ENCODE results near the gene EPOP. TPM values are rescaled to one million over a fixed set of nuclear protein-coding genes. Genes with fewer than 3 reads are reported as not detected.

The EPOP gene
- 10.2 to 14.0 TPM (median 13.5 TPM) in 5 replicates for total RNA-seq (2022; extraction: Qiagen RNA extraction)

DNA sequence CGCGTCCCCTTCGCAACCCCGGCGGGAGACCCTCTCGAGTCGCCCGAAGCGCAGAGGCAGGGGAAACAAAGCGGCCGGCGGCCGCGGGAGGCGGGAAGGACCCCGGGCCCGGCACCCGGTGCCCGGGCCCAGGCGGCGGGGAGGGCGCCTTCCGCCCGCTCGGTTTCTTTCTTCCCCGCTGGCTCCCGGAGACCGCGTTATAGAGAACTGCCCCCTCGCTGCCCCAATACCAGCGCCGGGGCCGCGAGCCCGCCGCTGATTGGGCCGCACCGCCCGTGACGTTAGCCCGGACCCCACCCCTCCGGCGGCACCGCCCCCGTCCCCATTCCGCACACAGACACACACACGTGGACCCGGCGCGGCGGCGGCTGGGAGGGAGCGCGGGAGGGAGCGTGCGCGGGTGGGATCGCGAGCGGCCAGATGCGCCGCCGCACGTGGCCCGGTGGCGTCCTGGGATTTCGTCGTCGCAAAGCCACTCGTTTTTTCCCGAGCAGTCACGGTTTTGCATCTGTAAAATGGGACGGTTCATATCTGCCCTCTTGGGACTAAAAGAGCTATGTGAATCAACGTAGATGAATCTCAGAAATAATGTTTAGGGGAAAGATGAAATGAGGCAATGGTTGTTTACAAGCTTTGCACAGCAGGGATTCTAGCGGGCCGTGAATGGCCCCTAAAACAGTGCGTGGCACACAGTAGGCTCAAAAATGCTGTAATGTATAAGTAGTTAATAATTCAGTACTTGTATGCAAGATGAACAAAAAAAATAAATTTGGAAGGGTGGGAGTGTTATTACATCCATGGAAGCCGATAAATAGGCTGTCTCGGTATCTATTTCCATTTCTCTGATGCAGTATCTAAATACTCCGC is at the start of gene EPOP:
Gene EPOP (minus strand): TSS at position 209 of the 867 bp plus-strand sequence. CDS start 462 bp downstream, outside the sequence.

DNA sequence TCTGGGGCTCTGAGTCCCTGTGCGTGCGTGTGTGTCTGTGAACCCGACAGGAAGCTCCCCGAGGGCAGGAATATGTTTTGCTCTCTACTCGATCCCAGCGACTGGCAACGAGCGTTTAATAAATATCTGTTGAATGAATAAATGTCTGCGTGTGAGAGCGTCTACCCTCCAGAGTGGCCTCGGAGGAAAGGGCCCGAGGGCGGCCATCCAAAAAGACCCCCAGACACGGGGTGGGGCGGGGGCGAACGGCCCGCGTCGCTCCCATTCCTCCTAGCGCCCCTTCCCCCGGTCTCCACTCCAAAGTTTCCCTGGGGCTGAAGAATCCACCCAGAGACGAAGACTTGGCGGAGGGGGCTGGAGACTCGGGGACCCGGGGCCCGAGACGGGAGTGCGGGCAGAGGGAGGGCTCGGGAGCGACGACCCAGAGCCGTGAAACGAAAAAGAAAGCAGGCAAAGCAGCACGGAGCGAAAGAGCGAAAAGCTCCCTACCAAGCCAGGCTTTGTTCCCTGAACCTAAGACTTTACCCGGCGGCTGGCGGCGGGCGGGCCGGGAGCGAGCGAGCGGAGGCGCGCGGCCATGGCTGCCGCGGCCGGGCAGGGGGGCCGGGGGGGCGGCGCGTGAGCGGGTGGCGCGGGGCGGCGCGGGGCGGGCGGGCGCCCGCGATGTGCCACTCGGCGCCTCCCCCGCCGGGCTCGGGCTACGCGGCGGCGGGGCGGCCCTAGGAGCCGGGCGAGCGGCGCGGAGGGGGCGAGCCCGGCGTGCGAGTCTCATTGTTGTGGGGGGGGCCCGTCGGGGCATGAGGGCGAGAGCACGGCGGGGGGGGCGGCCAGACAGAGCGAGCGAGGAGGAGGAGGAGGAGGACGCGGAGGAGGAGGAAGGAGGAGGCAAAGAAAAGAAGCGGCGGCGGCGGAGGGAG is 30.1 kb upstream of the EPOP start, which contains the start of gene MLLT6:
Gene MLLT6 (plus strand): TSS at position 668 of the 917 bp plus-strand sequence. CDS start 360 bp downstream, outside the sequence.

Other genes starting within 250 kb of the EPOP start
- gene ARHGAP23, start 246.5 kb downstream of the EPOP start, total RNA-seq (2022; extraction: Qiagen RNA extraction), result 37.4 to 54.9 TPM (median 48.2 TPM) in 5 replicates
- gene SRCIN1, start 69.0 kb downstream of the EPOP start, total RNA-seq (2022; extraction: Qiagen RNA extraction), result 2.0 to 3.3 TPM (median 2.8 TPM) in 5 replicates
- gene MLLT6, start 30.3 kb upstream of the EPOP start, total RNA-seq (2022; extraction: Qiagen RNA extraction), result 21.4 to 36.3 TPM (median 34.3 TPM) in 5 replicates
- 50.3 to 99.9 TPM (median 91.2 TPM) in 5 replicates for gene CISD3, start 55.4 kb upstream of the EPOP start, total RNA-seq (2022; extraction: Qiagen RNA extraction)
- 34.1 to 69.7 TPM (median 62.4 TPM) in 5 replicates for gene PCGF2, start 73.4 kb upstream of the EPOP start, total RNA-seq (2022; extraction: Qiagen RNA extraction)
- 330 to 449 TPM (median 433 TPM) in 5 replicates for gene PSMB3, start 77.8 kb upstream of the EPOP start, total RNA-seq (2022; extraction: Qiagen RNA extraction)
- gene PIP4K2B, start 124.6 kb upstream of the EPOP start, total RNA-seq (2022; extraction: Qiagen RNA extraction), result 37.3 to 45.1 TPM (median 40.1 TPM) in 5 replicates
- 21.6 to 26.3 TPM (median 21.9 TPM) in 5 replicates for gene CWC25, start 150.4 kb upstream of the EPOP start, total RNA-seq (2022; extraction: Qiagen RNA extraction)
- gene RPL23, start 178.8 kb upstream of the EPOP start, total RNA-seq (2022; extraction: Qiagen RNA extraction), result 2,464 to 3,040 TPM (median 2,725 TPM) in 5 replicates
- gene LASP1, start 195.1 kb upstream of the EPOP start, total RNA-seq (2022; extraction: Qiagen RNA extraction), result 237 to 268 TPM (median 261 TPM) in 5 replicates

All from A549 treated with CORT108297 at 1 μM for 4 hours (cell line).